GM19351 (cell line): ENCODE results near the gene TLE2.

Source experiments
- ATAC-seq: cut with Tn5 transposase; IDR thresholded peaks from one replicate; pipeline ENCODE4 v1.9.1; 2021; ENCODE audit warnings: mild to moderate bottlenecking, moderate library complexity; ENCODE audit not compliant: unreplicated experiment

Gene TLE2

DNA sequence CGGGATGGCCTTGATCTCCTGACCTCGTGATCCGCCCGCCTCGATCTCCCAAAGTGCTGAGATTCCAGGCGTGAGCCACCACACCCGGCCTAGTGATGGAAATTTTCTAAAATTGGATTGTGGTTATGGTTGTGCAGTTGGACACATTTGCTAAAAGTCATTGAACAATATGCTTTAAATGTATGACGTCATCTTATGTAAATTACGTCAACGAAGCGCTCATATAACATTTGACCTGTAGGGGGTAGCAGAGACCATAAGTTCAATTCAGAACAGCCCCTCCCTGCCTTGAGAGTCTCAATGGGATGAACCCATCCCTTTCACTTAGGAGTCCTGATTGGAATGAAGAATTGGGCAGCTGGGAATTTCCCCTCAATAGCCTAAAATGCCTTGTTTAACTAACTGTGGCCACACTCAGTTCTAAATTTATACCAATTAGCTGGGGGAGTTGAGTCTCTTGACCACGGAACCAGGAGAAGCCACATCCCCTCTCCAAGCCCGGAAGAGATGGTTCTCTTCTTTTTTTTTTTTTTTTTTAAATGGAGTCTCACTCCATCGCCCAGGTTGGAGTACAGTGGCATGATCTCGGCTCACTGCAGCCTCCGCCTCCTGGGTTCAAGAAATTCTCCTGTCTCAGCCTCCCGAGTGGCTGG, 66.9 kb downstream of the TLE2 start:
- ATAC-seq, result no peak

DNA sequence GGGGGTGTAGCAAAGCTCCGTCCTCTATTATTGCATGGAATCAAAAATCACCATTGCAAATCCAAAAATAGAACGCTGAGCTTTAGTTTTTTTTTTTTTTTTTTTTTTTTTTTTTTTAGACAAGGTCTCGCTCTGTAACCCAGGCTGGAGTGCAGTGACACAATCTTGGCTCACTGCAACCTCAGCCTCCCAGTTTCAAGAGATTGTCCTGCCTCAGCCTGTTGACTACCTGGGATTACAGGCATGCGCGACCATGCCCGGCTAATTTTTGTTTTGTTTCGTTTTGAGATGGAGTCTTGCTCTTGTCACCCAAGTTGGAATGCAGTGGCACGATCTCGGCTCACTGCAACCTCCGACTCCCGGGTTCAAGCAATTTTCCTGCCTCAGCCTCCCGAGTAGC, 69.0 kb downstream of the TLE2 start:
- ATAC-seq, result no peak

DNA sequence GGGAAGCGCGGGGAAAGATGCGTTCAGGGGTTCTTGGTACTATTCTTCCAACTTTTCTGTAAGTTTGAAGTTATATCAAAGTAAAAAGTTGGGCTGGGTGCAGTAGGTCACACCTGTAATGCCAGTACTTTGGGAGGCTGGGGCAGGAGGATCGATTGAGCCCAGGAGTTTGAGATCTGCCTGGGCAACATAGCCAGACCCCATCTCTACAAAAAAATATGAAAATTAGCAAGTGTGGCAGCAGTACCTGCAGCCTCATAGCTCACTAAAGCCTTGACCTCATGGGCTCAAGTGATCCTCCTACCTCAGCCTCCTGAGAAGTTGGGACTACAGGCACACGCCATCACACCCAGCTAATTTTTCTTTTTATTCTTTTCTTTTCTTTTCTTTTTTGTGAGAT, 71.9 kb downstream of the TLE2 start:
- ATAC-seq, result no peak

DNA sequence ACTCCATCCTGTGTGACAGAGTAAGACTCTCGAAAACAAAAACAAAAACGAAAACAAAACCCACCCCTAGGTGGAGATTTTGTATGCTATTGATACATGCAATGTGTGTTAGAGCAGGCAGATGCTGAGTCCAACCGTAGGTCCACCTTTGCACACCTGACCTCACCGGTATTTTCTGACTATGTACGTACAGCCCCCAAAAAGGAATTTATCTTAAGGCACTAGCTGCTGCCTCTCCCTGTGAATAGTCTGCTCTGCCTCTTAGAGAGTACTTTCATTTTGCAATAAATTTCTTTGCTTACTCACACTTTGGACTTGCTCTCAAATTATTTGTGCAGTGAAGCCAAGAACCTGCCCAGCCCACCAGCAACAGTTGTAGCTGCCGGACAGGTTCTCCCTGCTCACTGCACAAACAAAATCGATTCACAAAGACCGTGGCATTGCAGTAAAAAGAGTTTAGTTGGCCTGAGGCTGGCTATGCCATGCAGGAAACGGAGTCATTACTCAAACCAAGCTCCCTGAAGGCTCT, 76.1 kb downstream of the TLE2 start:
- no peak for ATAC-seq

DNA sequence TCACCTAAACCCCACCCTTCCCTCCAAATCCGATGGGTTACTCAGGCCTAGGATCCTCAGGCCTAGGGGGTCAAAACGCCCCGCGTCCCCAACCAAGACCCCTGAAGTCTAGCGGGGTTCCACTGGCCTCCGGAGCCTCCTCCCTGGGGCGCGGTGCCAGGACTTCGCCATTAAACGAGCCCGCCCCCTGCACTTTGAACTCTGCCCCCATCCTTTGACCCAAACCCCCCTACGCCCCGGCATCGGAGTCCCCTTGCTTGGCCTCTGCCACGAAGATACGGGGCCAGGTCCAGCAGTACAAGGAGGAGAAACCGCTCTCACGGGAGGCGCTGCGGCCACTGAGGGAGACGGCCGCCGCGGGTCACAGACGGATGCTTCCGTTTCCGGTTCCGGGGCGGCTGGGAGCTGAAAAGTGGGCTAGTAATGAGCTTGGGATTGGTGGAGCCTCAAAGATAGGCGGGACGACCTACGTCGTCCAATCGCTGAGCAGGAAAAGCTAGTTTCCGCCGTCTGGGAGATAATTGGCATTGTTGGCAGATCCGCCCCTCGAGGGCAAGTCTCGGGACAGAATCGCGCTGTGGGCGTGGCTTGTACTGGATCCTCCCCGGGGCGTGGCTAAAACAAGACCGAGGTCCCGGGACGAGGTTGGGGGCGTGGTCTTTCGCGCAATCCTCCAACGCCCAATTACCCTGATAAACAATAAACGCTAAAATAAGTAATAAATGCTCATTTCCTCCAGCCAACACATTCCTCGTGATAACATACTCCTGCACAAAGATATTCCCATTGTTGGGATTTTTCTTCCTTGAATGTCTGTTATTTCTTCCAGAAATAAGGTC, 78.6 kb downstream of the TLE2 start:
- ATAC-seq, result peak; percentile 91

DNA sequence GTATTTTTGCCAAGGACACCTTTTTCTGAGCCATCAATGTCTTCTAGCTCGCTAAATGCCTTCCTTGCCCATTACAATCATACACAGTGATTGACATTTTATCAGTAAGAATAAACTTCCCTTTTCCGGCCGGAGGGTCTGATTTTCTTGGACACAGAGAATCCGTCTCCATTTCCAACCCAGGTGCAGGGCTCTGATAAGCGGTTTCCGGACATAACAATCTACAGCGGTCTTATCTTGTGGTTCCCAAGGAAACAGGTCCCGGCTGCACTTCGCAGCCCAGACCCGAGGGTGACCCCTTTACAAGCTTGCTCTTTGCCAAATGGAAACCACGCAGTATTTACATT, 79.2 kb downstream of the TLE2 start:
- peak; percentile 17 for ATAC-seq
